ENCODE data around the gene SNX33. TPM values are rescaled to one million over a fixed set of nuclear protein-coding genes. Genes with fewer than 3 reads are reported as not detected.
A peak's percentile ranks its signal among the peaks of the same experiment; 100 is the strongest.

Gene SNX33
- total RNA-seq, 2 experiments from 2014 or later = 0.09 to 0.38 TPM

DNA sequence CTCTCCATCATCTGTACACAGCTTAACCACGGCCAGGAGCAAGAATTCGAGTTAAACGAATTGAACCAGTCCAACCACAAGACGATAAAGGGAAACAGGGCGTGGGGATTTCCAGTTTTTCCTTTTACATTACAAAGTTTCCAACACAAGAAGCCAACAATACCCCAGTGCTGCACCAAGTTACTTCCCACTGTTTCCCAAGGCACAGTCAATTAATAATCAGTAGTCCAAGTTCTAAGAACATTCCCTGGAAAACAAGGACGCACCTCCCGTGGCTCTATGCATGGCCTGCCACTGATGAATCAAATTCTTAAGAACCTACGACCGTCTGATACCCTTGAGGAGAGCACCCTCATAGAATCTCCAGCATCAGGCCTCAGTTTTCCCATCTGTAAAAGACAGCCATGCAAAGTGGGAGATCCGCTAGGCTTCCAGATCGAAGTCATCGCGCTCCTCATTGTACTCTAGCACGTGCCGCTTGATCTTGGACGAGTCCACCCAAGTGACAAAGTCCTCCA is 8.5 kb upstream of the SNX33 start:
- H4K20me1 ChIP-seq (ENCODE audit: insufficient read depth, low read length) = peaks cover 26% of the 10 kb centered on the region
- H3K4me1 ChIP-seq (ENCODE audit: insufficient read depth, low read length, poor library complexity, severe bottlenecking) = peaks cover 39% of the 10 kb centered on the region
- TF ChIP-seq, protein P1, sequence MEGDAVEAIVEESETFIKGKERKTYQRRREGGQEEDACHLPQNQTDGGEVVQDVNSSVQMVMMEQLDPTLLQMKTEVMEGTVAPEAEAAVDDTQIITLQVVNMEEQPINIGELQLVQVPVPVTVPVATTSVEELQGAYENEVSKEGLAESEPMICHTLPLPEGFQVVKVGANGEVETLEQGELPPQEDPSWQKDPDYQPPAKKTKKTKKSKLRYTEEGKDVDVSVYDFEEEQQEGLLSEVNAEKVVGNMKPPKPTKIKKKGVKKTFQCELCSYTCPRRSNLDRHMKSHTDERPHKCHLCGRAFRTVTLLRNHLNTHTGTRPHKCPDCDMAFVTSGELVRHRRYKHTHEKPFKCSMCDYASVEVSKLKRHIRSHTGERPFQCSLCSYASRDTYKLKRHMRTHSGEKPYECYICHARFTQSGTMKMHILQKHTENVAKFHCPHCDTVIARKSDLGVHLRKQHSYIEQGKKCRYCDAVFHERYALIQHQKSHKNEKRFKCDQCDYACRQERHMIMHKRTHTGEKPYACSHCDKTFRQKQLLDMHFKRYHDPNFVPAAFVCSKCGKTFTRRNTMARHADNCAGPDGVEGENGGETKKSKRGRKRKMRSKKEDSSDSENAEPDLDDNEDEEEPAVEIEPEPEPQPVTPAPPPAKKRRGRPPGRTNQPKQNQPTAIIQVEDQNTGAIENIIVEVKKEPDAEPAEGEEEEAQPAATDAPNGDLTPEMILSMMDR (conservative IDR thresholded peaks at IDR 0.05; ENCODE audit: low read length) = no peak
- no peak for TF ChIP-seq EZH2phosphoT487 (IDR thresholded peaks at IDR 0.05; ENCODE audit: borderline replicate concordance, low read depth, low read length)
- CTCF ChIA-PET (ENCODE audit: unreplicated experiment) = interaction anchor here (1.8 kb wide), 1 partner anchor 271 kb away, joined by 6 read pairs; the partner anchor contains the start of gene MAN2C1
- H3K4me3 ChIP-seq (ENCODE audit: low read depth, low read length, poor library complexity, severe bottlenecking) = peak overlapping the region; percentile 89
- DNase-seq (ENCODE audit: low spot score) = peak; percentile 22
- peaks cover 43% of the 10 kb centered on the region for H3K79me2 ChIP-seq (ENCODE audit: insufficient read depth, low read depth, low read length)
- POLR2A ChIA-PET = interaction anchor here (0.6 to 3.5 kb wide), 6 partner anchors 9 to 589 kb away, joined by 3 to 23 read pairs (median 10); partner anchors contain the start of genes MAN2C1, SIN3A and SNUPN
- no peaks in the 10 kb centered on the region for H3K9me2 ChIP-seq (ENCODE audit: insufficient read depth, low read length)
- H3K9me3 ChIP-seq (ENCODE audit: low read length) = no peaks in the 10 kb centered on the region
- peak overlapping the region; percentile 100 for H3K4me2 ChIP-seq (ENCODE audit: low read length)
- peak overlapping the region; percentile 20; the same call in 1 of the 2 replicates for H2AFZ ChIP-seq (ENCODE audit: low read length)
- peak overlapping the region; percentile 85 for H3K27ac ChIP-seq (ENCODE audit: low read depth, low read length, poor library complexity, severe bottlenecking)
- peaks cover 28% of the 10 kb centered on the region for H3K36me3 ChIP-seq (ENCODE audit: insufficient read depth, low read length)
- BruUV-seq (replicated peaks) = TSS peak; percentile 88
- intact Hi-C loops (cut with micrococcal nuclease; ENCODE audit: unreplicated experiment) = loop anchor here (5.0 kb wide), 1 partner anchor 43 kb away; no protein-coding TSS in a partner anchor

DNA sequence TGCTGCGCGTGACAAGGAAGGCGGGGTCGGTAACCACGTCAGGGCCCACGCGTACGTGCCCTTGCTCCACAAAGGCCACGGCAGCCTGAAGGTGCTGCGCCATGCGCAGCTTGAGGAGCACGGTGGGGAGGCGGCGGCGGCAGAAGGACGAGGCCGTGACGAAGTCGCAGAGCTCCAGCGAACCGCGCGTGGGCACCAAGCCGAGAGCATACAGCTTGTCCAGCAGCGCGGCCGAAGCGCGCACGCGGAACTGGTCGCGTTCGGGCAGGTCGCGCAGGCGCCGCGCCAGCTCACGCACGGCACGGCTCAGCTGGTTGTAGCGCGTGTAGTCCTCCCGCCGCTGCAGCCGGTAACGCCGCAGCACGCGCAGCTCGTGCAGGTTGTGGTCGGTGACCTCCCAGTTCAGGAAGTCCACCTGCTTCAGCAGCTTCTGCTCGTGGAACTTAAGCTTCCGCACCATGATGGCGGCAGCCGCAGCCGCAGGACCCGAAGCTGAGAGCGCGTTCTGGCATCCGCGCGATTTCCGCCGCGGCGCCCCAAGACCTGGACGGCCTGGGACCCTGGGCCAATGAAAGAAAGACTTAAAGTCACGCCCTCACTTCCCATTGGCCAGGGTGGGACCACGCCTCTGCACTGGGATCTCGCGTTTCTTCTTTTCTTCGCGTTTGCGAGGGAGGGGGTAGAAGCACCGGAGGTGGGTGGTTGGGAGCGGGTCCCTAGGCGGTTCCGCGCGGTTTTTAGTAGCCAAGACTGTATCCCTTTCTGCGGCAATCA is 7.8 kb upstream of the SNX33 start, which contains the start of gene IMP3:
TSS of gene IMP3 (minus strand) at position 516 of the 774 bp plus-strand sequence. CDS start at position 460, 56 bp downstream.
- CTCF ChIA-PET (ENCODE audit: unreplicated experiment) = interaction anchor here (1.1 to 1.8 kb wide), 2 partner anchors 62 to 272 kb away, joined by 3 to 6 read pairs; partner anchors contain the start of gene MAN2C1
- H3K4me3 ChIP-seq (ENCODE audit: low read depth, low read length, poor library complexity, severe bottlenecking) = peak within 1 kb of the TSS; percentile 89
- BruUV-seq (replicated peaks) = no TSS peak
- no peaks in the 10 kb centered on the region for H3K9me3 ChIP-seq (ENCODE audit: low read length)
- peaks cover 43% of the 10 kb centered on the region for H3K79me2 ChIP-seq (ENCODE audit: insufficient read depth, low read depth, low read length)
- peaks cover 39% of the 10 kb centered on the region for H3K4me1 ChIP-seq (ENCODE audit: insufficient read depth, low read length, poor library complexity, severe bottlenecking)
- H3K4me2 ChIP-seq (ENCODE audit: low read length) = peak within 1 kb of the TSS; percentile 100
- H4K20me1 ChIP-seq (ENCODE audit: insufficient read depth, low read length) = peaks cover 26% of the 10 kb centered on the region
- intact Hi-C loops (cut with micrococcal nuclease; ENCODE audit: unreplicated experiment) = loop anchor here (1.0 to 5.0 kb wide), 5 partner anchors 15 to 293 kb away; partner anchors contain the start of genes NEIL1, PTPN9 and SNUPN
- H3K27ac ChIP-seq (ENCODE audit: low read depth, low read length, poor library complexity, severe bottlenecking) = peak within 1 kb of the TSS; percentile 85
- DNase-seq (ENCODE audit: low spot score) = peak; percentile 98
- H3K36me3 ChIP-seq (ENCODE audit: insufficient read depth, low read length) = peaks cover 28% of the 10 kb centered on the region
- no peaks in the 10 kb centered on the region for H3K9me2 ChIP-seq (ENCODE audit: insufficient read depth, low read length)
- H2AFZ ChIP-seq (ENCODE audit: low read length) = peak within 1 kb of the TSS; percentile 60; the same call in 1 of the 2 replicates
- POLR2A ChIA-PET = interaction anchor here (0.6 to 3.5 kb wide), 9 partner anchors 9 to 588 kb away, joined by 3 to 23 read pairs (median 4); partner anchors contain the start of genes MAN2C1, SIN3A and SNUPN
- no peak for TF ChIP-seq EZH2phosphoT487 (IDR thresholded peaks at IDR 0.05; ENCODE audit: borderline replicate concordance, low read depth, low read length)
- TF ChIP-seq, protein P1 (conservative IDR thresholded peaks at IDR 0.05; ENCODE audit: low read length) = no peak

Data from OCI-LY7 (cell line).